Measurements from ENCODE around the gene LAMB2.

DNA sequence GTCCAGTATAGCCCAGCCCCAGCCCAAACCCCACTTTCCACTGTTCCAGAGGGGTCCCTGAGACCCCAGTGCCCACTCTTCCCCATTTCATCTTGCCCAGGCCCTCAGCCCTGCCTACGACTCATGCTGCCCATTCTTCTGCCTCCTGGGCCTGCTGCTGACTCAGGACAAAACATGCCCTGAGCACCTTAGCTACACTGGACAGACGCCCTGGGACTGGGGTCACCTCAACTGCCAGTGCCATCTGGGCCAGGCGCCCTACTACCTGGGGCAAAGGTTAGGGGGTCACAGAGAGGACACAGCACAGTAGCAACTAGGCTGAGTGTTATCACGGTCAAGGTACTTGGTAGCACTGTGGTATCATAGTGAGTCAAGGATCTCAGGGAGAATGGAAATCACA, 2.6 kb upstream of the LAMB2 start:
- TF ChIP-seq POLR2AphosphoS5 (IDR thresholded peaks at IDR 0.05; ENCODE audit: low read depth, low read length), result no peak
- TF ChIP-seq TAF1 (IDR thresholded peaks at IDR 0.05; ENCODE audit: borderline replicate concordance, low read depth, low read length), result no peak
